Stimulated activated CD8-positive, alpha-beta memory T cell treated with anti-CD3 and anti-CD28 coated beads, Interleukin-15, amount 100 ng/mL, for 4 hours (primary cell): ENCODE results near the gene C1orf198.
"Not testable (repeated sequence)": the region's sequence is repeated elsewhere in the genome, so short reads cannot be mapped to it uniquely, and the experiment has no call there.

ENCODE experiments used
- DNase-seq, 2 donors: peaks; one replicate each; pipeline ENCODE4 v3.0.0-alpha.2; 2020; ENCODE audit warnings: low read depth in 2 of 2

C1orf198 gene

DNA sequence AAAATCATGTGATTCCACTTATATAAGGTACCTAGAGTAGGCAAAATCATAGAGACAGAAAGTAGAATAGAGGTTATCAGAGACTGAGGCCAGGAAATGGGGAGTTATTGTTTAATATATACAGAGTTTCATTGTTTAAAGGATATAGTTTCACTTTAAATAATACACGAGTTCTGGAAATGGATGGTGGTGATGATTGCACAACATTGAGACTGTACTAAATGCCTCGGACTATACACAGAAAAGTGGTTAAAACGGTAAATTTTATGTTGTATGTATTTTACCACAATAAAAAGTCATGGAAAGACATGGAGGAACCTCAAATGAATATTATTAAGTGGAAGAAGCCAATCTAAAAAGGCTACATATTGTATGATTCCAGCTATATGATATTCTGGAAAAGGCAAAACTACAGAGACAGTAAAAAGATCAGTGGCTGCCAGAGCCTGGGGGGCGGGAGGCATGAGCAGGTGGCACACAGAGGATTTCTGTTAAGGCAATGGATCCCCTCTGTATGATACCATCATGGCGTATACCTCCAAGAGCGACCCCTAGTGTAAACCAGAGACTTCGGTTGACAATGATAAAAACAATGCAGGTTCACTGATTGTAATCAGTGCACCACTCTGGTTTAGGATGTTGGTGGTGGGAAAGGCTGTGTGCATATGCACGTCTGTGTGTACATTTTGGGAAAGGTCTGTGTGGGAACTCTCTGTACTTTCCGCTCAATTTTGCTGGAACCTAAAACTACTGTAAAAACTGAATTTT is 7.5 kb downstream of the C1orf198 start:
- DNase-seq, result no peak

DNA sequence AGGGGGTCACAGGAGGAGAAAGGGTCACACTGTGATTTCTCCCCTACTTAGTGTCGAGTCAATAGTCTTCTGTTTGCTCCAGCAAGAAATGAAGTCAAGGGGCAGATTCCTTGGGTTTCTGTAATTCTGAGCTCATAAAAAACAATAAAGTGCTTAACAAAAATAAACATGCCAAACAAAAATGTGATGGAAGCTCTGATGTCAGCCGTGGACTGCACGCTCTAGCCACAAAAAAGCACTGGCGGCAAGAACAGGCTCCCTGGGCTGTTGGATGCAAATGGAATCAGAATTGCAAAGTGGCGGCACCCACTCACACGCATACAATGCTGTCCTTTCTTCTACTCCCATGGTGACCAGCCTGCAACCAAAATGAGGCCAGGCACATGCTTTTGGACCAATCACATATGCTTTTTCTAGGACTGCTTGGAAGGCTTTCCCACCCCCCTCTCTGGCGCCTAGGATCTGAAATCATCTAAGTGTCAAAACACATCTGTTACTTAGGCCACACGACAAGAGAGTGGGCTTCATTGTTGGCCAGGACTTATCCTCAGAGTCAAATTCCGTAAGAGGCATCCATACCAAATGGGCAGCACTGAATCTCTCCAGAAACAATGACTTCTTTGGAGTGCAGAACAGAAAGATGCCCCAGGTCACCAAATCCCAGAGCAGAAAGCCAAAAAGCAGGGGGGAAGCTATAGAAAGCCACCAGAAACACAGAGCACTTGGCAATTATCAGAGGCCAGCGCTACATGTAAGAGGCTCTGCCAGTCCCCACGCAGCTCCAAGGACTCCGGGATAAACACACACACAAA is 9.2 kb downstream of the C1orf198 start:
- DNase-seq, result no peak

DNA sequence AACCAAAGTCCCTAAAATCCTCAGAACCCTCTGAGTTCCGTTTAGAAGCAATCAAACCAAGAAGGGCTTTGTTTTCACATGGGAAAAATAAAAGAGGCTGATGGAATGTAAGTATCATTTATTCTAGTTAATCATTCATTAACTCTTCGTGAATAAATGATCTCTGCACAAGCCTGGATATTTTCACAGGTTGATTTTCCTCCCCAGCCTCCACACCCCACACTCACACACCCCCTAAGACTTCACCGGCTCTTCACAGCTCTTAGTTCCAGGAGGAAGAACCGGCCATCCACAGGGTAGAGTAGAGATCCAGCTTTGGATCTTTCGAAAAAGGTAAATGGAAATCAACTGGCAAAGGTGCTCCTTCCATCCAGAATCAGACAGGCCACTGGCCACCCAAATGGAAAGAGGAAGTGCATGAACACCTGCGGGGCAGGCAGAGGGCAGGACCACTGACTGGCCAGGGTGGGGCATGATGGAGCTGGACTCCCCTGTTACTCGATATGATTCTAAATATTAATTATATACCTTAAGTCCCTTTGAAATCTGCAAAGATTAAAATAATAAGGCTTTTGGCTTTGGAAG is 10.0 kb downstream of the C1orf198 start:
- DNase-seq, result no peak

DNA sequence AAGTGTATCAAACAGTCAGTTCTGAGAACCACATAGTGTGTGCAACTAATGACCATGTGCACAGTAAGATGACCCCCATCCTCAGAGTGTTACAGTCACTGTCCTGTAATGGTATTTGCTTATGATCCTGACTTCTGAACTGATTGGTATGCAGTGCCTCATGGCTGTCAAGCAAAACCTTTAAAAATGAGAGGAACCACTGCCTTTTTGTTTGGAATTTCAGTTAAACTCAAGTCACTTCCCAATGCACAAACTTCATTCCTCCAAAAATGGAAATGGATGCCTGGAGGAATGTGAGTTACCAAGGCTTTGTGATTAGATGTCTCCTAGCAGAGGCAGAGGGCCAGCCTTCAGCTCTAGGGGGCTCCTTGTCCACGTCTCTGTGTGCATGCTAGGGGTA is 10.5 kb downstream of the C1orf198 start:
- DNase-seq, result no peak

DNA sequence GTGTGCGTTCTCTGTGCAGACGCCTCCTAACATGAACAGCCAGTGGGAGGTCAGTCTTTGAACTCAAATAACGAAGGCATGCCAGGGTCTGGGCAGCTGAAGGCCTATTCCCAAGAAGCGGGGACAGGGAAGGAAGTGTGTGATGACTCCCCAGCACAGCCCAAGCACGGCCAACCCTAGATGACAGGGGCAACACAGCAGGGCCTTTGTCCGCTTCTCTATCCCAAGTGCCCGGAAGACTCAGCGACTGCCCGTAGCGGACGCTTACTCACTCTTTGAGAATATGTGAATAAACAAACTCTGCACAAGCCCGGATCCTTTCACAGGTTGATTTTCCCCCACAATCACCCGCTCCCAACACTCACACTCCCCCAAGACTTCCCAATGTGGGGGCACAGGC is 11.2 kb downstream of the C1orf198 start:
- DNase-seq, result no peak

DNA sequence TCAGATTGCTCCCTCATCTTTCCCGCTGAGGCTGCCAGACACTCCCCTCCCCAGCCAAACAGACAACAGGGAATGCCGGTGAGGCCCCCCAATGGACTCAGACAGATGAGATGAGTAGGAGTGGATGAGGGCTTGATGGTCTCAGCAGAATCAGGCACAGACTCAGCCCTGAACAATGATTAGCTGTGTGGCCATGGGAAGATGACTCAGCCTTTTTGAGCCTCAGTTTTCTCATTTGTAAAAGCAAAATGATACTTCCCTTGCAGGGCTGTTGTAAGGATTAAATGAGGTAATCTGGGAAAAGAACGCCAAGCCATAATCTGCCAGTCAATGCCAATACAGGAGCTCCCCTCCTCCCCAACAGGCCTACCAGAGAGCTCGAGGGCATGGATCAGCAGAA is 12.4 kb downstream of the C1orf198 start:
- no peak for DNase-seq

DNA sequence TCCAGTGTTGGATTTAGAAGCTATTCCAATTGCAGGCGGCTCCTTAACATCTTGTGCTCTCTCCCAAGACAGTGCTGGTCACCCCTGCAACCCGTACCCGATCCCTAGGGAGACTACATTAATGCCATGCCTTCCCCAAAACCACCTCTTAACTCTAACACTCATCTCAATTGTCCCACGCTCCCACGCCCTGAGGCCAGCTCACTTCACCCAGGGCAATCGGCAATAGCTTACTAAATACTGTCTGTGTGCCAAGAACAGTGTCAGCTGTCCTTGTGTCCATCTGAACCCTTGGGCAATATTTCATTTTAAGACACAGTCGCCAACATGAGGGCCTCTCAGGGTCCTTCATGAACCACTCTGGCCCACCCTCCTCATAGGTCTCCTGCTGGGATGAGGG is 13.9 kb downstream of the C1orf198 start:
- no peak for DNase-seq

DNA sequence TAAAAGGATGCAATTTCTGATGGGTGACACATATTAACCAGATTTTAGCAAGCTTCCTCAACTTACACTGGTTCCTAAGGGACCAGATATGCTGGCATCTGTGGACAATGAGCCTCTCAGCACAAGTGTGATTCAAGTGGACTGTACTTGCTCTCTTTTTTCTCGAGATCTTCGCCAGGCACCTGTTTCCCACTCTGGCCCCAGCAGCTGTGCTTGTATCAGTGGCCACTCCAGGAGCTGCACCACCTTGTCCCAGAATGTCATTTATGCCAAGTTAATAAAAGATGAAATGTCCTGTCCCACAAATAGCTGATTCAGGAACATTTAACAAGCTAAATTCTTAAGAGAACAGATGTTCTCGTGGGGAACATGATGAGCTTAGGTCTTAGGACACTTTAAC is 14.6 kb downstream of the C1orf198 start:
- DNase-seq, result no peak

DNA sequence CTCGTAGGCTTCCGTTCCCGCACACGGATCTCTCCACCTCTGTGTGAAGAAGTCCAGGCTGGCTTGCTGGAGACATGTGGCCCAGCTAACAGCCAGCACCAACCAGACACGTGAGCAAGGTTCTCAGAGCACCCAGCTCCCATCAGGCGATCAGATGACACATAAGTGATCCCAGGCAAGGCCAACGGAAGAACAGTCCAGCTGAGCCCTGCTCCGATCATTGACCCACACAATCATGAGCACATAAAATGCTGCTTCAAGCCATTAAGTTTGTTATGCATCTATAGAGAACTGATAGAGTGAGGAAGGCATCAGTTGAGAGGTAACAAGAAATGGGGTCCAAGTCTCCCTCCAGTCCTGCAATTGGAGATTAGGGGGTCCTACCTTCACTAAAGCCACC is 15.4 kb downstream of the C1orf198 start:
- no peak for DNase-seq

DNA sequence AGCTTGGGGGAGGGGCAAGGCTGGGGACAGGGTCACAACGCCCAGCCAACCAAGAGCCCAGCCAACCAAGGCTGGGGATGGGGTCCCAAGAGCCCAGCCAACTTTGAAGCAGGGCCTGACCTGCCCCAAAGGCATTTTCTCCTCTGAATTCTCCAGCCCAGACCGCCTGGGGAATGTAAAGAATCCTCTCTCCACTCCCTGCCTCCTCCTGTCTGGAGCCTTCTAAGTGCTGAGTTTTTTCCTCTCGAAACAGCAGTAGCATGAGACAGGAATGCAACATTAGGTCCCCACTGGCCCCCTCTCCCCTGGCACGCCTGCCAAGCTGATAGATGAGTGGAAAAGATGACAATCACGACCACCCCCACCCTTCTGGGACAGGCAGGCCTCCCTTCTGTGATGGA is 17.0 kb downstream of the C1orf198 start:
- DNase-seq, result no peak

DNA sequence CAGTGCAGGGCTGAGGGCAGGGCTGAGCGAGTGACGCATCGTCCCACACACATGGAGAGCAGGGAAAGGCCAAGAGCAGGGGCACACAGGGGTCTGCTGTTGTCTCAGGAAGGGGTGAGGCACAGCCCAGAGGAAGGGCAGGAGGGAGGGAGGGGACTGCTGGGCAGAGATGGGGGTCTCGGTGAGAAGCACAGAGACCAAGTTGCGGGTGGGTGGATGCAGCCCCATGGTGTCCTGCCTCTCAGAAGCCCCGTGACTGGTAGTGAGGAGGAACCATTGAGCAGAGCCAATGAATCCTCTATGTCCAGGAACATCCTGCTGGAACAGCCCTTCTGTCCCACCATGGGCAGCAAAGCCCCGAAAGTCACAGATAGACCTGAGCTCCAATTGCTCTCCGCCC is 17.8 kb downstream of the C1orf198 start:
- no peak for DNase-seq

DNA sequence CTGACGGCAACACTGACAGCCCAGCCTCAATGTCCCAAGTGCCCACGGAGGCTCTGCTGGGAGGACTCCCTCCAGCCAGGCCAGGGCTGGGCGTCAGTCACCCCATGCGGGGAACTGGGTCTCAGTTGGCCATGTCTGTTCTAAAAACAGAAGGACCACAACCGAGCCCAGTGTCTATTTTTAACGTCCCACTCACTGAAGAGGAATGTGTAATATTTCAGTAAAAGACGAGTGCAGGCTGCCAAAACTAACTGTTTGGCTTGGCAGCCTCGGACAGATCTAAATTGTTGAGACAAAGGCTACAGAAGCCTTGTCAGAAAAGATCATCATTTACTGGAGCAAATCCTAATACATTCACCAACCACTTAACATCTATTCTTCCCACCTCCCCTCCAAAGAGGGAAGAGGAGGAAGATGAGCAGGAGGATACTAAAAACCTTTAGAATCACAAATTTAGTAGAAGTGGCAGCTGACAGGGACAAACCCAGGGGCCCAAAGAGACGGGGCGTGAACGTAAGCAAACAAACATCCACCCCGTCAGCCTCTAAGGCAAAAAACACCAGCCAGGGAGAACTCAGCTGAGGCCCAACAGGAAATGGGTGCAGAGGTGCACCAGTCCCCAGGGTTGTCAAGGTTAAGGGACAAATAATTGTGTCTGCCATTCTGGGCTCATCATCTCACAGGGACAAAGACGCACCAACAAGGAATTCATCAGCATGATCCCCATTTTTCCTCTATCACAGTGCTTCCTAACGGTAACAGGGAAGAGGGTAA is 18.7 kb downstream of the C1orf198 start:
- no peak for DNase-seq

DNA sequence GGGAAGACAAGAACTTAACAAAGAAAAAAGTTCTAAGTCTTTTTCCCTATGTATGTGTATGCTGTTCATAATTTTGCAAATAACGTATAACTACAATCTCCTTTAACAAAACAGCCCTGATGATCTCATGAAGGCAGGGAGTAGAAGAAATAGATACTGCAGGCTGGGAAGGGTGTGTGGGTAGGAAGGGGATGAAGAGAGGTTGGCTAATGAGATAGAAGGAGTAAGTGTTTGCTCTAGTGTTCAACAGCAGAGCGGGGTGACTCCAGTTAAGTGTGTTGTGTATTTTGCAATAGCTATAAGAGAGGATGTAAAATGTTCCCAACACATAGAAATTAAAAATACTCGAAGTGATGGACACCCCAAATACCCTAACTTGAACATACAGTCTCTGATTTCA is 20.1 kb downstream of the C1orf198 start:
- DNase-seq, result no peak

DNA sequence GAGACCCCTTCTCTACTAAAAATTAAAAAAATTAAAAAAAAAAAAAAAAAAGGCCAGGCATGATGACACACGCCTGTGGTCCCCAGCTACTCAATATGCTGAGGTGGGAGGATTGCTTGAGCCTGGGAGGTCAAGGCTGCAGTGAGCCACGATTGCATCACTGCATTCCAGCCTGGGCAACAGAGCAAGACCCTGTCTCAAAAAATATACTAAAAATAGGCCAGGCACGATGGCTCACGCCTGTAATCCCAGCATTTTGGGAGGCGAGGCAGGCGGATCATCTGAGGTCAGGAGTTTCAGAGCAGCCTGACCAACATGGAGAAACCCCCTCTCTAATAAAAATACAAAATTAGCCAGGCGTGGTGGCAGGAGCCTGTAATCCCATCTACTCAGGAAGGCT is 23.1 kb downstream of the C1orf198 start:
- DNase-seq, result not testable (repeated sequence)

DNA sequence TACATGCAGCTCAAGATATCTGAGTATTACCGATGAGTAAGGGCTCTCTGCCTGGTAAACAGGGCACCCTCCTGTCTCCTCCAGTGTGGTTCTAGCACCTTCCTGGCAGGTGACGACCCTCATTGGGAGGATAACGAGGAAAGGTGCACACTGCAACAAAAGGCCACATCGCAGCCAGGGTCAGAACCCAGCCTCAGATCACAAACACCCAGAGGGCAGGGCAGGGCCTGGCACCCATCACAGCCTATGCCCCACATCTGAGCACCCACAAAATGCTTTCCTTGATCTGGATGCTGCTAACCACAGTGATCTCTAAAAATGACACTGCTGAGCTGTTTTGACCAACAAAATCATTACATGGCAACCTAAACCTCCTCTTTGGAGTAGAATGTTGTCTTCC is 23.8 kb downstream of the C1orf198 start:
- no peak for DNase-seq

DNA sequence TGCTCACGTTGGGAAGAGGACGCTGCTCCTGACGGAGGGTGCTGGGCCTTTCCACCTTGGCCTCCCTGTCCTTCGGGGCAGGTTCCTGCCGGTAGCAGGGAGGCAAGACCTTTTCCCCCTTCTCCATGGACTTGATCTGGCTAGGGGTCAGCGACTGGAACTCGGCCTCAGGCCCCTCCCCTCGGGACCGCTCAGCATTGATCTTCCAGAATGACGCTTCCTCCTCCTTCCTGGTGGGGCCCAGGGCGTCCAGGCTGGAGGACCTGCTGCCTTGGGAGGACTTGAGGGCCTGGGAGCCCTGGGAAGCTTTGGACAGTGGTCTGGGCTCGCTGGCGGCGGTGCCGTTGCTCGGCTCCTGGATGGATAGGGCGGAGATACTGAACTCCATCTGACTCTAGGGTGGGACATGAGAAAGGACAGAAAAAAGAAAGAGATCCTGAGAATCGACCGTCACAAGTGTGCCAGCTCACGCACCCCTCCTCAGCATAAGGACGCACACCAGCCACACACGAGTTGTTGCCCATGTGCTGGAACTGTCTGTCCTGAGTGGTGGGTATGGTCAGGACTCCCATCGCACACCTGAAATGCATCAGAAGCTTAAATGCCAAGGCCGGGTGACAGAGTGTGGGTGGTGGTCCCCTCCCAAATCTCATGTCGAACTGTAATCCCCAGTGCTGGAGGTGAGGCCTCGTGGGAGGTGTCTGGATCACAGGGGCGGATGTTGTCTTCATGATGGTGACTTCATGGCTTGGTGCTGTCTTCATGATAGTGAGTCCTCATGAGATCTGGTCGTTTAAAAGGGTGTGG is 24.6 kb downstream of the C1orf198 start:
- DNase-seq, result no peak

DNA sequence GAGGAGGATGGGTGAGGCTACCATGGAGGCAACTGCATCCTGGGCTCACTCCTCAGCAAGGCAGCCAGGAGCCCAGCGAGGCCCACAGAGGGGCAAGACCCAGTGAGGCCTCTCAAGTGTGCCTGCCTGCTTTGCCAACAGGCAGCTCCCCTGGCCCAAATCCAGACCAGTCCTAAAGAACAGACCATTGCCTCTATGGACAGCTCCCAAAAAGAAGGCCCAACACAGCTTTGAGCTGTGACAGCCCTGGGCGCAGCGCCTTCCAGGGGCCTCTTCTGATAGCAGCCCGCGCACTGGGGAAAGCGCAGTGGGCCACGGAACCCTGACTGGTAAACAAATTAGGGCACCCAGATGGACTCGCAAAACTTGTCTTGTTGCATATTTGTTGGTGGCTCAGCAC is 25.5 kb downstream of the C1orf198 start:
- no peak for DNase-seq

DNA sequence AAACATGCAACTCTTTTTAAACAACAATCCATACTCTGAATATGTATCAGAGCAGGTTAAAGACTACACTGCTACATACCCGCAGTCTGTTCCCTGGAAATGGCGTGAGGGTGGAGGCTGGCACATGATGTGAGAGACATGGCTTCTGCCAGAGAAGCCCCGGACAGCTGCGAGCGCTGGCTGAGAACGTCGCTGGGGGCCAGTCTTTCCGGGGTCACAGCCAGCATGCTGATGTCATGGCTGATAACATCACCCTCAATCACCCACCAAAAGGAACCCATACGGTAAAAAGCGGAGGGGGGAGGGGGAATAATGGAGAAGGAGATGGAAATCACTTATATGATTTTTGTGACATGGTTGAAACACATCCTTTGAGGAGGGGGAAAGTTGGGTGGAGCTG is 29.1 kb downstream of the C1orf198 start:
- DNase-seq, result no peak

DNA sequence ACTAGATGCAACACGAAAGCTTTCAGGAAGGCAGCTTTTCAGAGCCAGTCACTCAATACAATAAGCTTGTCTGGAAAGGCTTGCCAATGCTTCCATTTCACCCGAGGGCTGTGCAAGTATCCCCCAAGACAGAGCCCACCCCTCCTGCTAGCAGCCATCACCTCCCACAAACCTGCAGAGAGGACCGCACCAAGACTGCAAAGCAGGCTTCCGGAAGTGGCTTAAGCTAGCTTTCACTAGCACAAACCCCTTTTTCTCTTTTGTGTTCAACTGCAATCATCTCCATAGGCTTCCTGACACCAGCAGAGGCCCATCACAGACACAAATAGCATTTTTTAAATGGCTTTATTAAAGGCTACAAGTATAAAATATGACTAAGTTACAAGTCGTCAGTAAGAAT is 31.5 kb downstream of the C1orf198 start:
- no peak for DNase-seq

DNA sequence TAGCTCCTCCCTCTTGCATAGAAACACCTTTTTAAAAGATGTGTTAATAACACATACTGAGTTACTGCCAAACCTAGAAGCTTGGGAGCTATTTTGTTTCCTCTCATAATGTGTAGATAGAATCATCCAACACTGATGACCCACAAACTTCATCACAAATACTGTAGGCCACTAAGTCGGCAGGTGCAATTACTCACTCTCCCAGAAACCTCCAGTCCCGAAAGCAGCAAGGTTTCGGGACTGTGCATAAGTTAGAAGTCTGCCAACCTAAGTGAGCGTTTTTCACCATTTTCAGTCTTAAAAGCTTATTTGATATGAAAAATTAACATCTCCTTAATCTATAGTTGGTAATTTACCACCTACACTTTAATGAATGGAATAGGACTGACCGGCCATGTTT is 32.0 kb downstream of the C1orf198 start:
- DNase-seq, result no peak

DNA sequence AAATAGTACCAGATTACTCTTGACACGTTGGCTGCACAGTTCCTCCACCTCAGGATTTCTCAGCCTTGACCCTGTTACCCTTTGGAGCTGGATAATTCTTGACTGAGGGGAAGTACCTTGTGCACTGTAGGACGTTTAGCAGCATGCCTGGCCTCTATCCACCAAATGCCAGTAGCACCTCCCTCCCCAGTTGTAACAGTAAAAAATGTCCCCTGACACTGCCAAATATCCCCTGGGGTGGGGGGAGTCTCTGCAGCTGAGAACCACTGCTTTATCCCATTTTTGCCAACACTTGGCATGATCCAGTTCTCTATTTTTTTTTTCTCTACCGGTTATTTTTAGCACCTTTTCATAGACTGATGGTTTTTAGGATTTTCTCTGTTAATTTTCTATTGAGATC is 34.0 kb downstream of the C1orf198 start:
- DNase-seq, result no peak
